Dermis blood vessel endothelial cell (primary cell): Measurements from ENCODE around the gene PCDHGB6. TPM values are rescaled to one million over a fixed set of nuclear protein-coding genes. Genes with fewer than 3 reads are reported as not detected.
"Not testable (repeated sequence)": the region's sequence is repeated elsewhere in the genome, so short reads cannot be mapped to it uniquely, and the experiment has no call there.

Experiments
- DNase-seq: peaks from one replicate; pipeline ENCODE4 v3.0.0; 2010
- total RNA-seq: library from RNA; depleted of rRNA; stranded (reverse); fragments of >200 nt; gene quantifications from 2 replicates; pipeline ENCODE4 v1.2.3, GENCODE V29; 2014

Gene PCDHGB6
- total RNA-seq: 2.9 and 3.7 TPM in 2 replicates

GRCh38 chr5:141407790-141408505 lies at the start of gene PCDHGB6:
PCDHGB6 (plus strand) TSS chr5:141408021; CDS start chr5:141408203, 182 bp downstream.
- peak; percentile 62 for DNase-seq

GRCh38 chr5:141359790-141360426 lies 47.9 kb upstream of the PCDHGB6 start, which contains the start of gene PCDHGB2:
PCDHGB2 (plus strand) TSS chr5:141359994; CDS start chr5:141360136, 142 bp downstream.
- peak; percentile 70 for DNase-seq

GRCh38 chr5:141360685-141361084 lies 47.1 kb upstream of the PCDHGB6 start:
- DNase-seq: no peak

GRCh38 chr5:141362719-141363118 lies 45.1 kb upstream of the PCDHGB6 start:
- DNase-seq: no peak

GRCh38 chr5:141363952-141364660 lies 43.7 kb upstream of the PCDHGB6 start, which contains the start of gene PCDHGA5:
PCDHGA5 (plus strand) TSS chr5:141364162; CDS start chr5:141364331, 169 bp downstream.
- DNase-seq: peak; percentile 32

- DNase-seq: no peak
These were observed 41.6 kb upstream of the PCDHGB6 start for GRCh38 chr5:141366016-141366896.

- peak; percentile 72 for DNase-seq
These were observed 37.6 kb upstream of the PCDHGB6 start, which contains the start of gene PCDHGB3 for GRCh38 chr5:141369994-141370848. PCDHGB3 (plus strand) TSS chr5:141370242; CDS start chr5:141370395, 153 bp downstream.

- no peak for DNase-seq
These were observed 36.0 kb upstream of the PCDHGB6 start for GRCh38 chr5:141371572-141372475.

GRCh38 chr5:141373673-141374317 lies 34.0 kb upstream of the PCDHGB6 start, which contains the start of gene PCDHGA6:
PCDHGA6 (plus strand) TSS chr5:141373891; CDS start chr5:141374084, 193 bp downstream.
- DNase-seq: peak; percentile 56

GRCh38 chr5:141374627-141375026 lies 33.2 kb upstream of the PCDHGB6 start:
- no peak for DNase-seq

- DNase-seq: not testable (repeated sequence)
These were observed 32.2 kb upstream of the PCDHGB6 start for GRCh38 chr5:141375444-141376155.

- peak; percentile 53 for DNase-seq
These were observed 25.1 kb upstream of the PCDHGB6 start, which contains the start of gene PCDHGA7 for GRCh38 chr5:141382469-141383294. PCDHGA7 (plus strand) TSS chr5:141382742; CDS start chr5:141382900, 158 bp downstream.

GRCh38 chr5:141383345-141383744 lies 24.5 kb upstream of the PCDHGB6 start:
- no peak for DNase-seq

GRCh38 chr5:141384471-141385267 lies 23.2 kb upstream of the PCDHGB6 start:
- DNase-seq: no peak

GRCh38 chr5:141387557-141388311 lies 20.1 kb upstream of the PCDHGB6 start, which contains the start of gene PCDHGB4:
PCDHGB4 (plus strand) TSS chr5:141387698; CDS start chr5:141387885, 187 bp downstream.
- DNase-seq: peak; percentile 67

- no peak for DNase-seq
These were observed 19.2 kb upstream of the PCDHGB6 start for GRCh38 chr5:141388661-141389060.
